Lower lobe of right lung (tissue), 2 donors: ENCODE measurements around the gene ANGPTL2. TPM values are rescaled to one million over a fixed set of nuclear protein-coding genes. Genes with fewer than 3 reads are reported as not detected.

Experiments
- ATAC-seq, 2 donors: fragments of 200-7000 bp; cut with Tn5 transposase; one replicate each; pipeline ENCODE4 v1.9.1; 2020 to 2022; ENCODE audit warnings: mild to moderate bottlenecking in 2 of 2, moderate library complexity in 2 of 2
- DNase-seq: peaks from one replicate; pipeline ENCODE4 v3.0.0-alpha.2; 2020
- H3K27ac ChIP-seq: fragments of 200-600 bp; one replicate; pipeline ENCODE4 v1.8.0; 2022
- H3K27me3 ChIP-seq: fragments of 200-600 bp; one replicate; pipeline ENCODE4 v1.8.0; 2022; ENCODE audit warnings: low read depth
- H3K36me3 ChIP-seq: fragments of 200-600 bp; one replicate; pipeline ENCODE4 v1.8.0; 2022; ENCODE audit warnings: mild to moderate bottlenecking
- H3K4me1 ChIP-seq: fragments of 200-600 bp; one replicate; pipeline ENCODE4 v1.8.0; 2022
- H3K4me3 ChIP-seq: fragments of 200-600 bp; one replicate; pipeline ENCODE4 v1.8.0; 2022; ENCODE audit warnings: mild to moderate bottlenecking
- H3K9me3 ChIP-seq: fragments of 200-600 bp; one replicate; pipeline ENCODE4 v1.8.0; 2022
- CTCF ChIP-seq: fragments of 200-600 bp; IDR thresholded peaks from one replicate; pipeline ENCODE4 v1.8.0; 2022; ENCODE audit warnings: antibody characterized with exemption, mild to moderate bottlenecking
- intact Hi-C: fragments of 100-400 bp; cut with DNase I; formaldehyde crosslinking; loops from one replicate; pipeline ENCODE4 v1.11.0; 2022
- total RNA-seq: library from RNA; stranded (reverse); fragmentation: NEBNext Ultra II Directional; extraction: Animal tissue kit (Norgen Biotek cat#: 25700); gene quantifications from one replicate; pipeline ENCODE4 v1.2.1, GENCODE V29; 2021
- donor health status: DM: no; HTN: yes; CAD: no; lungs with severe emphysema.

Gene ANGPTL2
- total RNA-seq, 1 donor from 2014 or later = 11.4 TPM

GRCh38 chr9:127159325-127159801 is 36.9 kb upstream of the ANGPTL2 start:
- H3K27ac ChIP-seq = no peak overlapping the region

GRCh38 chr9:127158786-127159324 is 36.4 kb upstream of the ANGPTL2 start:
- DNase-seq = no peak
- no peak overlapping the region for H3K27ac ChIP-seq
- H3K4me1 ChIP-seq = peaks cover 14% of the 10 kb centered on the region

More at GRCh38 chr9:127159325-127159801, 36.9 kb upstream of the ANGPTL2 start:
- ATAC-seq (no peak), DNase-seq (no peak)
- H3K27me3 ChIP-seq = no peaks in the 10 kb centered on the region
- TF ChIP-seq CTCF = no peak
- peaks cover 9% of the 10 kb centered on the region for H3K4me1 ChIP-seq
- intact Hi-C loops = no loop called here
- no peaks in the 10 kb centered on the region for H3K36me3 ChIP-seq
- H3K4me3 ChIP-seq = no peak overlapping the region
- H3K9me3 ChIP-seq = no peaks in the 10 kb centered on the region

GRCh38 chr9:127155314-127155960 is 33.0 kb upstream of the ANGPTL2 start:
- no peaks in the 10 kb centered on the region for H3K9me3 ChIP-seq
- DNase-seq (no peak), ATAC-seq (peak in 1 of 2 donors; percentile 29)
- no peaks in the 10 kb centered on the region for H3K27me3 ChIP-seq
- TF ChIP-seq CTCF = no peak
- H3K27ac ChIP-seq = peak overlapping the region; percentile 38
- no peak overlapping the region for H3K4me3 ChIP-seq
- intact Hi-C loops = no loop called here
- H3K36me3 ChIP-seq = no peaks in the 10 kb centered on the region
- H3K4me1 ChIP-seq = peaks cover 6% of the 10 kb centered on the region

More at GRCh38 chr9:127158786-127159324, 36.4 kb upstream of the ANGPTL2 start:
- intact Hi-C loops = no loop called here
- no peak overlapping the region for H3K4me3 ChIP-seq
- H3K36me3 ChIP-seq = no peaks in the 10 kb centered on the region
- TF ChIP-seq CTCF = no peak
- H3K27me3 ChIP-seq = no peaks in the 10 kb centered on the region
- H3K9me3 ChIP-seq = no peaks in the 10 kb centered on the region
- no peak for ATAC-seq

- no peak for TF ChIP-seq CTCF
- intact Hi-C loops = no loop called here
- peak overlapping the region; percentile 12 for H3K4me3 ChIP-seq
- H3K27ac ChIP-seq = peak overlapping the region; percentile 62
- H3K27me3 ChIP-seq = no peaks in the 10 kb centered on the region
- peaks cover 6% of the 10 kb centered on the region for H3K4me1 ChIP-seq
- ATAC-seq (peak; percentile 95 to 97), DNase-seq (peak; percentile 75)
- H3K36me3 ChIP-seq = no peaks in the 10 kb centered on the region
- no peaks in the 10 kb centered on the region for H3K9me3 ChIP-seq
These were observed 32.2 kb upstream of the ANGPTL2 start for GRCh38 chr9:127154390-127155191.

- ATAC-seq = peak; percentile 3 to 21
- H3K27ac ChIP-seq = peak overlapping the region; percentile 62
These were observed 31.6 kb upstream of the ANGPTL2 start for GRCh38 chr9:127154003-127154389.

More at GRCh38 chr9:127154003-127154389, 31.6 kb upstream of the ANGPTL2 start:
- DNase-seq = no peak
- Histone ChIP-seq H3K9me3 (no peaks in the 10 kb centered on the region), H3K36me3 (no peaks in the 10 kb centered on the region), H3K4me3 (no peak overlapping the region), H3K4me1 (peaks cover 6% of the 10 kb centered on the region), H3K27me3 (no peaks in the 10 kb centered on the region)
- TF ChIP-seq CTCF = no peak
- intact Hi-C loops = no loop called here
